PC-3 (cell line): ENCODE measurements around the gene PPP1R12A.

Experiments used
- CTCF ChIP-seq: fragments of 300-600 bp; sonication (generic); conservative IDR thresholded peaks from 2 replicates; pipeline ENCODE4 v1.5.1; 2017; ENCODE audit warnings: antibody characterized with exemption, low read depth, mild to moderate bottlenecking, low read length
- EZH2 ChIP-seq: fragments of 300-600 bp; sonication (generic); IDR thresholded peaks from one replicate; pipeline ENCODE4 v1.6.1; 2017; ENCODE audit warnings: antibody characterized with exemption, mild to moderate bottlenecking, low read length; ENCODE audit not compliant: unreplicated experiment
- EZH2phosphoT487 ChIP-seq: fragments of 300-600 bp; sonication (generic); IDR thresholded peaks from 2 replicates; pipeline ENCODE4 v1.6.1; 2018; ENCODE audit warnings: mild to moderate bottlenecking, antibody characterized with exemption, low read length, borderline replicate concordance

- no peak for TF ChIP-seq CTCF
- no peak for TF ChIP-seq EZH2phosphoT487
- TF ChIP-seq EZH2, result no peak
Measured at GRCh38 chr12:79778802-79779448, 156.0 kb downstream of the PPP1R12A start.
